Nasal cavity respiratory epithelium epithelial cell of viscerocranial mucosa (primary cell): ENCODE data around the gene ACSS1. TPM values are rescaled to one million over a fixed set of nuclear protein-coding genes. Genes with fewer than 3 reads are reported as not detected.

Source experiments
- total RNA-seq: library from RNA; depleted of rRNA; stranded (reverse); fragments of >200 nt; gene quantifications from 2 replicates; pipeline ENCODE4 v1.2.3, GENCODE V29; 2014

Gene ACSS1
- 0.68 and 3.7 TPM in 2 replicates for total RNA-seq

GRCh38 chr20:25058051-25058846 lies at the start of gene ACSS1:
TSS of gene ACSS1 (minus strand) at chr20:25058139. CDS start at chr20:25058102, 37 bp downstream.

GRCh38 chr20:25081730-25082497 lies 24.0 kb upstream of the ACSS1 start, which contains the start of gene VSX1:
TSS of gene VSX1 (minus strand) at chr20:25082141. CDS start at chr20:25082096, 45 bp downstream.

GRCh38 chr20:24992487-24993205 lies 65.3 kb downstream of the ACSS1 start, which contains the start of gene APMAP:
TSS of gene APMAP (minus strand) at chr20:24992751. CDS start at chr20:24992688, 63 bp downstream.

Other genes with a start within 250 kb of the ACSS1 start
- not detected in 2 replicates for gene CST7, start 108.9 kb downstream of the ACSS1 start, total RNA-seq
- gene APMAP, start 65.4 kb downstream of the ACSS1 start, total RNA-seq = 111 and 161 TPM in 2 replicates
- not detected in 2 replicates for gene VSX1, start 24.0 kb upstream of the ACSS1 start, total RNA-seq
- gene ENTPD6, start 137.6 kb upstream of the ACSS1 start, total RNA-seq = 73.5 and 83.9 TPM in 2 replicates
- 164 and 282 TPM in 2 replicates for gene PYGB, start 189.9 kb upstream of the ACSS1 start, total RNA-seq